HEK293T (cell line): ENCODE measurements around the gene LTBP4.

Source experiments
- CTCF ChIA-PET: fragments of 350-600 bp; formaldehyde crosslinking; extraction: SDS; loops from one replicate; lab custom pipeline; 2021; ENCODE audit warnings: antibody characterized with exemption, inconsistent platforms; lab: Yijun Ruan, JAX
- POLR2A ChIA-PET: fragments of 350-600 bp; formaldehyde crosslinking; extraction: SDS; loops from one replicate; lab custom pipeline; 2020; ENCODE audit warnings: antibody characterized with exemption, inconsistent platforms; lab: Yijun Ruan, JAX
- DNase-seq: peaks from one replicate; pipeline ENCODE4 v3.0.0; 2012; ENCODE audit warnings: mixed read lengths; ENCODE audit errors: extremely low spot score
- ARNT ChIP-seq: fragments of 450-650 bp; IDR thresholded peaks from 2 replicates; pipeline ENCODE4 v1.6.1; 2017; ENCODE audit warnings: mild to moderate bottlenecking
- BHLHE40 ChIP-seq: fragments of 450-650 bp; IDR thresholded peaks from 2 replicates; pipeline ENCODE4 v1.6.1; 2016; ENCODE audit warnings: mild to moderate bottlenecking, moderate library complexity, borderline replicate concordance
- CTBP1 ChIP-seq: fragments of 450-650 bp; IDR thresholded peaks from 2 replicates; pipeline ENCODE4 v1.6.1; 2016; ENCODE audit warnings: borderline replicate concordance
- ELF4 ChIP-seq: fragments of 450-650 bp; IDR thresholded peaks from 2 replicates; pipeline ENCODE4 v1.6.1; 2017; ENCODE audit warnings: antibody characterized with exemption
- FOXA1 ChIP-seq: fragments of 450-650 bp; IDR thresholded peaks from 2 replicates; pipeline ENCODE4 v1.6.1; 2016; ENCODE audit warnings: mild to moderate bottlenecking
- FOXK2 ChIP-seq: fragments of 450-650 bp; IDR thresholded peaks from 2 replicates; pipeline ENCODE4 v1.6.1; 2016; ENCODE audit warnings: mild to moderate bottlenecking
- FOXM1 ChIP-seq: fragments of 450-650 bp; IDR thresholded peaks from 2 replicates; pipeline ENCODE4 v1.6.1; 2017; ENCODE audit warnings: mild to moderate bottlenecking, borderline replicate concordance
- HDGF ChIP-seq: fragments of 450-650 bp; IDR thresholded peaks from 2 replicates; pipeline ENCODE4 v1.6.1; 2017; ENCODE audit warnings: antibody characterized with exemption, borderline replicate concordance
- L3MBTL2 ChIP-seq: fragments of 450-650 bp; conservative IDR thresholded peaks from 2 replicates; pipeline ENCODE4 v1.6.1; 2016; ENCODE audit warnings: mild to moderate bottlenecking
- LEF1 ChIP-seq: fragments of 450-650 bp; IDR thresholded peaks from 2 replicates; pipeline ENCODE4 v1.6.1; 2017; ENCODE audit warnings: mild to moderate bottlenecking, borderline replicate concordance
- NFRKB ChIP-seq: fragments of 450-650 bp; IDR thresholded peaks from 2 replicates; pipeline ENCODE4 v1.6.1; 2016; ENCODE audit warnings: mild to moderate bottlenecking, moderate library complexity
- SP1 ChIP-seq: fragments of 450-650 bp; IDR thresholded peaks from 2 replicates; pipeline ENCODE4 v1.6.1; 2017
- SUZ12 ChIP-seq: fragments of 450-650 bp; IDR thresholded peaks from 2 replicates; pipeline ENCODE4 v1.6.1; 2016; ENCODE audit warnings: mild to moderate bottlenecking
- TARDBP ChIP-seq: fragments of 450-650 bp; IDR thresholded peaks from 2 replicates; pipeline ENCODE4 v1.6.1; 2016
- ZNF384 ChIP-seq: fragments of 450-650 bp; IDR thresholded peaks from 2 replicates; pipeline ENCODE4 v1.6.1; 2016
- TF ChIP-seq, protein P1 (sequence below): fragments of 450-650 bp; IDR thresholded peaks from 2 replicates; pipeline ENCODE4 v1.6.1; 2016

The LTBP4 gene

DNA sequence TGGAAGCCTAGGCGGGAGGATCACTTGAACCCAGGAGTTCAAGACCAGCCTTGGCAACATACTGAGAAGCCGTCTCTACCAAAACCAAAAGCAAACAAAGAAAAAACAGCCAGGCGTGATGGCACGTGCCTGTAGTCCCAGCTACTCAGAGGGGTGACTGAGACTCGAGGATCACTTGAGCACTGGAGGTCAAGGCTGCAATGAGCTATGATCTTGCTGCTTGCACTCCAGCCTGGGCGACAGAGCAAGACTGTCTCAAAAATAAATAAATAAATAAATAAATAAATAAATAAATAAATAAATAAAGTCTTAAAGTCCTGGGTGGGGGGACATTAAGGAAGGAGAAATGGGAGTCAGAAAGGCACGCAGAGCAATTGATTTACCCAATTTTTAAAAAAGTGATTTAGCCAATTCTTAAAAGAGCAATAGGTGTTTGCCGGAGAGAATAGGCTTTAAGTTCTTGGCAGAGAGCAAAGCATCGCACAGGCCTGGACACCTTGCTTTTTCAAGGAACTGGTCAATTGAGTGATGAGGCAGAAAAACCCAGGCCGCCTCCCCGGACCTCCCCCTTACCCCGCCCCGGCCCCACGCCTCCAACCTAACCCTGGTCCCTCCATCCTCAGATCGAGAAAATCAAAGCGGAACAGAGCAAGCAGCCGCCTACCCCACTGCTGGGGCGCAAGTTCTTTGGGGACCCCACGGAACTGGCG lies 34.0 kb upstream of the LTBP4 start:
- no peak for DNase-seq
- ChIA-PET CTCF (no interaction called here), POLR2A (no interaction called here)
- TF ChIP-seq HDGF = no peak
- TF ChIP-seq TARDBP = no peak
- peak; percentile 32; the same call in 1 of the 2 replicates for TF ChIP-seq L3MBTL2

DNA sequence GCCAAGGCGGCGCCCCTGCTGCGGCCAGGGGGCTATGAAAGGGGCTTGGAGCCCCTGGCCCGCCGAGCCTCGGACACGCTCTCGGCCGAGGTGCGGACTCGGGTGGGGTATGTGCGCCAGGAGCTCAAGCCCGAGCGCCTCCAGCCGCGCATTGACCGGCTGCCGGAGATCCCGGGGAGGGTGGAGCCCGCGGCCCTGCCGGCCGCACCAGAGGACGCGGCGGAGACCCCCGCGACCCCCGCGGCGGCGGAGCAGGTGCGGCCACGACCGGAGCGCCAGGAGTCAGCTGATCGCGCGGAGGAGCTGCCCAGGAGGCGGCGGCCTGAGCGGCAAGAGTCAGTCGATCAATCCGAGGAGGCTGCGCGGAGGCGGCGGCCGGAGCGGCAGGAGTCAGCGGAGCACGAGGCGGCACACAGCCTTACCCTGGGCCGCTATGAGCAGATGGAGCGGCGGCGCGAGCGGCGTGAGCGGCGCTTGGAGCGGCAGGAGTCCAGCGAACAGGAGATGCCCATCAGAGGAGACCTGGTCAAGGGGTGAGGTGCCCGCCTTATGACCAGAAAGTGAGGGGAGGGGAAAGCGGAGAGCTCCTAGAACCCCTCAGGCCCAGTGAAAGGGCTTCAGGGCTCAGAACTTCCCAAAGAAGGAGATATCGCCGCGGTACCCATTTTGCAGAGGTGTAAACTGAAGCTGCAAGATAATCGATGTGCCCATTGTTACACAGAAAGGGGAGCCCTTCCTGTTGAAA lies 33.2 kb upstream of the LTBP4 start:
- POLR2A ChIA-PET = no interaction called here
- no peak for DNase-seq
- TF ChIP-seq BHLHE40 = no peak
- no peak for TF ChIP-seq SUZ12
- no peak for TF ChIP-seq CTBP1
- no peak for TF ChIP-seq FOXA1
- TF ChIP-seq, protein P1, sequence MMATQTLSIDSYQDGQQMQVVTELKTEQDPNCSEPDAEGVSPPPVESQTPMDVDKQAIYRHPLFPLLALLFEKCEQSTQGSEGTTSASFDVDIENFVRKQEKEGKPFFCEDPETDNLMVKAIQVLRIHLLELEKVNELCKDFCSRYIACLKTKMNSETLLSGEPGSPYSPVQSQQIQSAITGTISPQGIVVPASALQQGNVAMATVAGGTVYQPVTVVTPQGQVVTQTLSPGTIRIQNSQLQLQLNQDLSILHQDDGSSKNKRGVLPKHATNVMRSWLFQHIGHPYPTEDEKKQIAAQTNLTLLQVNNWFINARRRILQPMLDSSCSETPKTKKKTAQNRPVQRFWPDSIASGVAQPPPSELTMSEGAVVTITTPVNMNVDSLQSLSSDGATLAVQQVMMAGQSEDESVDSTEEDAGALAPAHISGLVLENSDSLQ = no peak
- no peak for TF ChIP-seq TARDBP
- CTCF ChIA-PET = no interaction called here

DNA sequence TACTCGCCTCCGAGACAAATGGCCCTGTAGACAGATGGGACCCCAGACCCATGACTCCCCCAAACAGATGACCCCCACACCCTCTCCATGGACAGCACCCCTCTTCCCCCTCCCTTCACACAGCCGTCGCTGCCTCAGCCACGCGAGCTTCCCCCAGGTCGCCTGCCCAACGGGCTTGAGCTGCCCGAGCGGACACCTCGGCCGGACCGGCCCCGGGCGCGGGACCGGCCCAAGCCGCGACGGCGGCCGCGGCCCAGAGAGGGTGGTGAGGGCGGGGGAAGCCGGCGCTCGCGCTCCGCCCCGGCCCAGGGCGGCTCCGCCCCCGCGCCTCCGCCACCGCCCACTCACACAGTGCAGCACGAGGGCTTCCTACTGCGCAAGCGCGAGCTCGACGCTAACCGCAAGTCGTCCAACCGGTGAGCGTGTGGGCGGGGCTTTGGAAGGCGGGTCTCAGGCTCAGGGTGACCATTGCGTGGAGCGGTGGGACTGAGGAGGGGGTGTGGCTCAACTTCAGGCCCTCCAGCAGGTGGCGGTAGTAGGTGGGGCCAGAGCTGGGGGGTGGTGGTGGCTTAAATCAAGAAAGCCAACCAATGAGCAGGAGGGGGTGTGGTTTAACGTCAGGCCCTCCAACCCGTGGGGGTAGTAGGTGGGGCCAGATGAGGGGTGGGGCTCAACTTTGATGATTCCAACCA lies 30.7 kb upstream of the LTBP4 start:
- POLR2A ChIA-PET = interaction anchor here (0.8 to 1.7 kb wide), 7 partner anchors 11 to 33 kb away, joined by 3 to 5 read pairs (median 3); no protein-coding TSS in a partner anchor
- CTCF ChIA-PET = interaction anchor here (0.6 to 1.5 kb wide), 9 partner anchors 13 to 106 kb away, joined by 3 to 8 read pairs (median 5); no protein-coding TSS in a partner anchor
- DNase-seq = peak; percentile 100
- TF ChIP-seq ELF4 = no peak
- TF ChIP-seq HDGF = peak; percentile 99
- no peak for TF ChIP-seq CTBP1
- TF ChIP-seq NFRKB = no peak
- TF ChIP-seq LEF1 = no peak
- peak; percentile 58; the same call in 1 of the 2 replicates for TF ChIP-seq SP1
- TF ChIP-seq BHLHE40 = no peak

DNA sequence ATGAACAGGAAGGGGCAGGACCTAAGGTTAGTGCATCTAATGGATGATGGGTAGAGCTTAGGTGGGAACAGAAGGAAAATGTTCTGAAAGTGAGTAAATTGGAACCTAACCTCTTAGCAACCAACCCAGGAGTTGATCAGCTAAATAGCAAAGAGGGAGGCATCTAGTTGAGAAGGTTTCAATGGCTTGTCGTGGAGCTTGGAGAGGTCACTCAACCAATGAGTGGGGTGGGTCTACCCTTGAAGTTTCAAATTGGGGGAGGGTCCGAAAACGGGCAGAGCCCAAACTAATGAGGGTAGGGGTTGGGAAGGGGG lies 30.2 kb upstream of the LTBP4 start:
- POLR2A ChIA-PET = interaction anchor here (0.8 to 1.7 kb wide), 7 partner anchors 12 to 34 kb away, joined by 3 to 5 read pairs (median 3); no protein-coding TSS in a partner anchor
- no peak for DNase-seq
- TF ChIP-seq TARDBP (no peak), SP1 (no peak), HDGF (no peak), ZNF384 (no peak), ARNT (no peak), BHLHE40 (no peak), SUZ12 (no peak), LEF1 (no peak), FOXK2 (no peak), NFRKB (no peak), FOXM1 (no peak), FOXA1 (no peak), CTBP1 (no peak), ELF4 (no peak)
- TF ChIP-seq, protein P1 = no peak
- CTCF ChIA-PET = interaction anchor here (0.8 to 1.5 kb wide), 8 partner anchors 14 to 107 kb away, joined by 3 to 8 read pairs (median 6); no protein-coding TSS in a partner anchor

DNA sequence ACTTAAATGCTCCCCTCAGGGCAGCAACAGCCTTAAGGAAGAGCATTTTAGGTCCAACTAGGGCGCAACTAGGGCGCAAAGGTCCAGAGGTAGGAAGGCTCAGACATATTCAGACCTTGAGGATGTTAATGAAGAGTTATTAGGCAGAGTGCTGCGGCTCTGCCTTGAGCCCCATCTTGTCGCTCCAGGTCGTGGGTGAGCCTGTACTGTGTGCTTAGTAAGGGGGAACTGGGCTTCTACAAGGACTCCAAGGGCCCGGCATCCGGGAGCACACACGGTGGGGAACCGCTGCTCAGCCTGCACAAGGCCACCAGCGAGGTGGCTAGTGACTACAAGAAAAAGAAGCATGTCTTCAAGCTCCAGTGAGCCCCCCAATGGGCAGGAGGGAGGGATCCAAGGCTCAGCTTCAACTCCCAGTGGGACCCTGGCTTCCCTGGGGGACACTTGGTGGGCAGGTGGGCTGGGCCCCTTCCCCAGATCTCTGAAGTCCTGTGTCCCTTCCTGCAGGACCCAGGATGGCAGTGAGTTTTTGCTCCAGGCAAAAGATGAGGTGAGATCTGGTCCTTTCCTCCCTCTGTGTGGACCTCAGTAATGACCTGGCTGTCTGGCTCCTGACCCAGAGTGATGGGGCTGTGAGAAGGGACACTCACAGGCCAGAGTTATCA lies 29.2 kb upstream of the LTBP4 start:
- ChIA-PET CTCF (no interaction called here), POLR2A (interaction anchor here (1.7 kb wide), 1 partner anchor 23 kb away, joined by 5 read pairs; no protein-coding TSS in a partner anchor)
- DNase-seq = no peak
- no peak for TF ChIP-seq ELF4
- TF ChIP-seq SP1 = no peak
- no peak for TF ChIP-seq FOXM1
- TF ChIP-seq SUZ12 = no peak
- TF ChIP-seq ARNT = no peak
- TF ChIP-seq ZNF384 = no peak
- TF ChIP-seq, protein P1 = no peak
- TF ChIP-seq HDGF = no peak
- no peak for TF ChIP-seq CTBP1
- TF ChIP-seq L3MBTL2 = no peak
- no peak for TF ChIP-seq TARDBP

DNA sequence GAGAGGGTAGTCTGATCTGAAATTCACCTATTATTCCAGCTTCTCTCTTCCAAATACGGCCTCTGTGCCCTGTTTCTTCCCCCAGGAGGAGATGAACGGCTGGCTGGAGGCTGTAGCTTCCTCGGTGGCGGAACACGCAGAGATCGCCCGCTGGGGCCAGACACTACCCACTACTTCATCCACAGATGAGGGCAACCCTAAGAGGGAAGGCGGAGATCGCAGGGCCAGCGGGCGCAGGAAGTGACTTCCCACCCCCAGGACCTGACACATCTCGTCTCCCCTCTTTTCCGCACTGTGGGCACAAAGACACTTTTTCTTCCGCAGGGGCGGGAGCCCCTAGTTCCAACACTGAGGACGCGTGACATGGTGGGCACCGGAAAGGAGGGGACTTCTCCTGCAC lies 25.8 kb upstream of the LTBP4 start:
- ChIA-PET CTCF (interaction anchor here (0.6 kb wide), 1 partner anchor 270 kb away, joined by 4 read pairs; no protein-coding TSS in a partner anchor), POLR2A (interaction anchor here (0.6 kb wide), 1 partner anchor 52 kb away, joined by 3 read pairs; no protein-coding TSS in a partner anchor)
- no peak for DNase-seq
- TF ChIP-seq, protein P1 = no peak
- TF ChIP-seq ELF4 (no peak), CTBP1 (no peak), FOXK2 (no peak), SUZ12 (no peak)
